GM19193 (cell line): ENCODE results near the gene LSM12.
A peak's percentile ranks its signal among the peaks of the same experiment; 100 is the strongest.

Experiments used
- POLR2A ChIP-seq: IDR thresholded peaks from 4 replicates; pipeline ENCODE4 v1.6.1; 2011; ENCODE audit not compliant: insufficient read depth, insufficient read length; ENCODE audit errors: extremely low read depth

The LSM12 gene

GRCh38 chr17:44066204-44066930 lies at the start of gene LSM12:
Gene LSM12, minus strand, starts transcription at chr17:44066671. Its CDS starts 84 bp downstream, at chr17:44066587.
- TF ChIP-seq POLR2A, result peak; percentile 86

GRCh38 chr17:44115585-44116415 lies 49.3 kb upstream of the LSM12 start:
- TF ChIP-seq POLR2A, result no peak

GRCh38 chr17:44113868-44114840 lies 47.7 kb upstream of the LSM12 start:
- TF ChIP-seq POLR2A, result no peak

GRCh38 chr17:44113382-44113781 lies 46.9 kb upstream of the LSM12 start:
- TF ChIP-seq POLR2A, result no peak

- TF ChIP-seq POLR2A, result no peak
Measured at GRCh38 chr17:44112284-44113280, 46.1 kb upstream of the LSM12 start.

- no peak for TF ChIP-seq POLR2A
Measured at GRCh38 chr17:44111777-44112176, 45.3 kb upstream of the LSM12 start.

GRCh38 chr17:44110823-44111633 lies 44.6 kb upstream of the LSM12 start:
- TF ChIP-seq POLR2A, result peak; percentile 63

- no peak for TF ChIP-seq POLR2A
Measured at GRCh38 chr17:44110011-44110686, 43.7 kb upstream of the LSM12 start.

GRCh38 chr17:44109312-44109630 lies 42.8 kb upstream of the LSM12 start:
- no peak for TF ChIP-seq POLR2A

- no peak for TF ChIP-seq POLR2A
Measured at GRCh38 chr17:44108440-44109311, 42.2 kb upstream of the LSM12 start.

GRCh38 chr17:44106801-44107200 lies 40.3 kb upstream of the LSM12 start:
- no peak for TF ChIP-seq POLR2A
